GOT3 (cell line): ENCODE data around the gene OR10H2.
"Not testable (repeated sequence)": the region's sequence is repeated elsewhere in the genome, so short reads cannot be mapped to it uniquely, and the experiment has no call there.

Source experiments
- DNase-seq: peaks from one replicate; lab custom pipeline; 2025; ENCODE audit warnings: mixed read lengths; lab: John Stamatoyannopoulos, UW

OR10H2 gene, protein sequence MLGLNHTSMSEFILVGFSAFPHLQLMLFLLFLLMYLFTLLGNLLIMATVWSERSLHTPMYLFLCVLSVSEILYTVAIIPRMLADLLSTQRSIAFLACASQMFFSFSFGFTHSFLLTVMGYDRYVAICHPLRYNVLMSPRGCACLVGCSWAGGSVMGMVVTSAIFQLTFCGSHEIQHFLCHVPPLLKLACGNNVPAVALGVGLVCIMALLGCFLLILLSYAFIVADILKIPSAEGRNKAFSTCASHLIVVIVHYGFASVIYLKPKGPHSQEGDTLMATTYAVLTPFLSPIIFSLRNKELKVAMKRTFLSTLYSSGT

GRCh38 chr19:15727724-15728123 lies at the start of gene OR10H2:
Gene OR10H2, plus strand, starts transcription at chr19:15728024. Its CDS starts 20 bp downstream, at chr19:15728044.
- DNase-seq = no peak

DNA sequence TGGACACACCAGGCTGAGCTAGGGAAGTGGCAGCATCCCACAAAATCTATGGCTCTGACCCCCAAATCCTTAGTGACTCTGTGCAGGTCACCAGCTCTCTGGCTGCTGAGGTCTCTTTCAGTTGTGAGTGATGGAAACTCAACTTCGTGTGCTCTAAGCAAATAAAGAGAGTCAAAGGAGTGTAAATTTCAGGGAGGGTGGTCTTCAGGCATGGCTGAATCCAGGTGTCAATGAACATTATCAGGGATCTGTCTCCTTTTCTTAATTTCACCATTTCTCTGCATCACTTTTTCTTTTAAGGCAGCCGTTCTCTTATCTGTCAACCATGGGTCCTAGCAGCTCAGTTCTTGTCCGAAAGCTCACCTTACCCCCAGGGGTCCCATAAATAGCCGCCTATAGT lies 48.7 kb upstream of the OR10H2 start:
- no peak for DNase-seq

GRCh38 chr19:15679865-15680264 lies 48.0 kb upstream of the OR10H2 start:
- DNase-seq = not testable (repeated sequence)

DNA sequence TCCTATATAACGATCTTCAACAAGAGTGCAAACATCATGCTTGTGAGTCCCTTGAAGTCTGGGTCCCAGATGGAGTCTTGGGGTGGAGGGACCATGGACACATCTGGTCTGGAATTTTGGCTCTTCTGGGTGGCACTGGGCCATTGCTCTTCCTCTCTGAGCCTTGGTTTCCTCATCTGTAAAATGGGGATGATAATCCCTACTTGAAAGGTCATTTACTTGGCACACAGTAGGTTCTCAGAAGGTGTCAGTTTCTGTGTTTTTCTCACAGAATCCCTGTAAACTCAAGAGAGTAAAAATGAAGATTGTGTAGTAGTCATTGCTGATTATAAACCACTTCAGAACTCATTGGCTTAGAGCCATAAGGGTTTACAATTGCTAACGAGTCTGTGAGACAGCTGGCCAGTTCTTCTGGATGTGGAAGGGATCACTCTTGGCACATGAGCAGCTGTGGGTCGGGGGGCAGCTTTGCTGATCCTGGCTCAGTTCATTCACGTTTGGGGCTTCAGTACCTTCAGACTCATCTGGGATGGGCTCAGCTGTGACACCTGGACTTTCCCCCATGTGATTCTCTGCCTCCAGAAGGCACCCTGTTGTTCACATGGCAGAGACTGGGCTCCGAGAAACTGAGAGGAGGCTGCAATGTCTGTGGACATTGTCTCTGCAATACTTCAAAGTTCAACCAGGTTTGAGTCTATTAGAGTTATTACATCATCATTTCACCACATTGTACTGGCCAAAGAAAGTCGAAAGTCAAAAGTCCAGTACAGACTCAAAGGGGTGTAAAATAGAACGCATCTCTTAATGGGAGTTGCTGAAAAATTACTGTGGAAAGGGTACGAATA lies 47.1 kb upstream of the OR10H2 start:
- DNase-seq = no peak

DNA sequence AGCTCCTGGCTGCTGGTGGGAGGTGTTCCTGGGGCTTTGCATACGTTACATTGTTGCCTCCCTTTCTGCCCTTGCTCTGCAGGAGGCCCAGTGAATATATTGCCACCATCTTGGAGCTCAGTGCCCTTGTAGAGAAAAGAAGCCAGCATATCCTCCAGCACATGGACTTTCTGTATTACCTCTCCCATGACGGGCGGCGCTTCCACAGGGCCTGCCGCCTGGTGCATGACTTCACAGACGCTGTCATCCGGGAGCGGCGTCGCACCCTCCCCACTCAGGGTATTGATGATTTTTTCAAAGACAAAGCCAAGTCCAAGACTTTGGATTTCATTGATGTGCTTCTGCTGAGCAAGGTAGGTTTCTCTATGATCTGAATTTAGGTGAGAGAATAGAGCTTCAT lies 44.4 kb upstream of the OR10H2 start:
- no peak for DNase-seq

DNA sequence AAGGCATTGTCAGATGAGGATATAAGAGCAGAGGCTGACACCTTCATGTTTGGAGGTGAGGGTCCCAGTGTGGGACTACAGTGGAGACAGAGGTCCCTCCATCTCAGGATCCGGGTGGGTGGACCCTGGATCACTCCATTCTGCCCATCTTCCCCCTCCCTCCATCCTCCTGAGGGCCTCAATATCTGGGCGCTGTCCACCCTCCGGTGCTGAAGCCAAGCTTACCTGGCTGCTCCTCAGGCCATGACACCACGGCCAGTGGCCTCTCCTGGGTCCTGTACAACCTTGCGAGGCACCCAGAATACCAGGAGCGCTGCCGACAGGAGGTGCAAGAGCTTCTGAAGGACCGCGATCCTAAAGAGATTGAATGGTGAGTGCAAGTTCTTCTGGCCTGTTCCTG lies 43.0 kb upstream of the OR10H2 start:
- no peak for DNase-seq

DNA sequence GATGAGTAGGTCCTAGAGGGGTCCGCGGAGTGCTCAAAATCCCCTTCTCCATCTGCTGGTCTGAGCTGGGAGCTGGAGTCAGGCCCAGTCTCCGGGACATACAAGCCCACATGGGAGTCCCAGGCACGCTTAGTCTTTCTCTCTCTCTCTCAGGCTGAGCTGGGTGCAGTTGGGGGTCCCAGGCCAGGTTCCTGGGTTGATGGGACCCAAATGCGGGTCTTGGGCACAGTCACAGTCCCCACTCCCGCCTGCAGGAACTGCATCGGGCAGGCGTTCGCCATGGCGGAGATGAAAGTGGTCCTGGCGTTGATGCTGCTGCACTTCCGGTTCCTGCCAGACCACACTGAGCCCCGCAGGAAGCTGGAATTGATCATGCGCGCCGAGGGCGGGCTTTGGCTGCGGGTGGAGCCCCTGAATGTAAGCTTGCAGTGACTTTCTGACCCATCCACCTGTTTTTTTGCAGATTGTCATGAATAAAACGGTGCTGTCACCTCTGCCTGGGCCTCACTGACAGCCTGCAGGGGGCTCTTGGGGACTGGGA lies 31.1 kb upstream of the OR10H2 start:
- no peak for DNase-seq

DNA sequence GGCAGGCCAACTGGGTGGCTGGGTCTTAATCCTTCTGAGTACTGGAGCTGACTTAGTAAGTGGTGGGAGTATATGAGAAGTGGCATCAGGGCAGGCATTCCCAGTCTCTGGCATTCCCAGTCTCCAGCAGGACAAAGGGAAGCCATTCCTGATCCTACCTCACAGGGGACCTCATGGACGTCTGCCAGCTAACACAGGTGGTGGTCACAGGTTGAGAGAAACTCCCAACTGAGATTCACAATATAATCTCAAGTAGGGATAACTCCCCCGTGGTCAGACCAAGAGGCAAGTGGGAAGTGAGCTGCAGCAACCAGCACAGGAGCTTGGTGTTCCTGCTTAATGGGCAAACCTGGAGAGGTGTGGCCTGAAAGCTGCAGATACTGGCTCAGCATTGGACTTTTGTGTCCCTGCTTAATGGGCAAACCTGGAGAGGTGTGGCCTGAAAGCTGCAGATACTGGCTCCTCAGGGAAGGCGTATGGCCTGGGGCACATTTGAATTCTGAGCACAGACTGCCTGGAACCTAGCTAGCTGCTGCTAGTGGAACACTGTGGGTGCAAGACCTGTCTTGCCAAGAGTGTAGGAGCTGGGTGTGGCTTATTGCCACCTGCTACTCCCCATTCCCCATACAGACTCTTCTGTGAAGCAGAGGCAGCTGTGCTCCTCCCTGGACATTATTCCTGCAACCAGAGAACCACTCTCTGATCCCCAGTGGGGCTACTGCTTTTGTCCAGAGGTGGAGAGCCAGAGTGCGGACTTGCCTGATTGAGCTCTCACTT lies 25.9 kb upstream of the OR10H2 start:
- DNase-seq = no peak

DNA sequence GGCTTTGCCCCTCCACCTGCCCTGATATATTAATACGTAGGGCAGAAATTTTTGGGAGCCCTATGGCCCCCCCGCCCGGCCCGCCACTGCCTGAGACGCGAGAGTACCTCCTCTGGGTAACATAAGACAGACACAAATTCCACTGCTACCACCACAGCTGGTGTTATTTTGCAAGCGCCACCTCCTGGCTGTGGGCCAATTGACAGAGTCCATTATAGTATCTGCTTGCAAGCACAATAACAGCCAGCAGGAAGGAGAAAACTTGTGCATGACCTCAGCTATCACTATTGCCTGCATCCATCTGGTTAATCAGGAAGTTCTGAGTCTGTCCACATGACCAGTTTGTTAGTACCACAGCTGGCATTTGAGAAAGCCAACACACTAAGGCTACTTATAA lies 25.3 kb upstream of the OR10H2 start:
- no peak for DNase-seq

GRCh38 chr19:15714638-15715037 lies 13.2 kb upstream of the OR10H2 start:
- no peak for DNase-seq

DNA sequence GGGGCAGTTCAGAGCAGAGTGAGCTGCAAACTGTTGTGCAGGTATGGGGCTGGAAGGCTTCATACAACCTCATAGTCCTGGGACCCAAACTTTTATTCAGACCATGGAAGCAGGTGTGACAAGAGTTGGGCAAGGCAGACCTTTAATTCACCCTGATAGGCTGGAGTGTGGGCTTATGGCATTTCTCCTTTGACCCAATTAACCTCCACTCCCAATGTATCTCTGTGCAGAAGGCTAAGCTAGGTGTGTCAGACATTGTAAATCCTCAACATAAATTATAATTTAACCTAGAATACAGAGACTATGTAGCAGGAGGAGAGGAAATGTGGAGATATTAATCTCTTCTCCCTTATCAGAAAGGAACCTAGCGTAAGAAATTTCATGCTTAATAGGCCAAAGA lies 12.2 kb upstream of the OR10H2 start:
- no peak for DNase-seq

DNA sequence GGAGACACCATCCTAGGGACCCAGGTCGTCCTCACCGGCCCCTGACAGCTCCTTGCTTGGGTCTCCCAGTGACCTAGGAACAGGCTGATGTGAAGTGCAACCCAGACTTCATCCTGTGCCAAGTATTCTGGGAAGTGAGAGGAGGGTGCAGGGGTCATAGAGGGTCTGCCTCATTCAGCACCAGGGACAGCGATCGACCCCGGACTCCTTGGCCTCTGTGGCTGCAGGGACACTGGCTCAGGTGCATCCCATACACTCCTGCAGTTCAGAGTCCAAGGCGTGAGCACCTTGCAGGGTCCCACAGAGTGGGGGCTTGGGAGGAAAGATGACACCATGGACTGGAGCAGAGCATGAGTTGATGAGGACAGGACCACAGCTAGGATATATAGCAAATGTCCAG lies 10.0 kb upstream of the OR10H2 start:
- no peak for DNase-seq

DNA sequence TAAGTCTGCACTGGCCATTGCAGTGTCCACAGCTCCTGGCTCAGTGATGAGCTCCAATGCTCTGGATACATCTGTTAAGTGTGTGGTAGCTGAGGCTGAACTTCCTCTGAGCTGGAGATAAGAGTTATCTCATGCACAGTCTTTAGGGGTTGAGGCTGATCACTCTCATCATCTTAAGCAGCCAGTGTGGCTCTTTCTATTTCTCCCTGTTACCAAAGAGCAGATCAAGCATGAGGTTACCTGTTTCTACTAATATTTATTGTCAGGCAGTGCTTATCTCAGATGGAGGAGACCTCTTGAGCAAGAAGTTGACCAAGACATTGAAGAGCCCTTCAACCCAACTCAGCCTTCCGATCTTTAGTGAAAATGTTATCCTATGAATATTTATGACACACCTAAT lies 6.6 kb upstream of the OR10H2 start:
- no peak for DNase-seq

- no peak for DNase-seq
These were observed 4.9 kb upstream of the OR10H2 start for GRCh38 chr19:15722956-15723355.

DNA sequence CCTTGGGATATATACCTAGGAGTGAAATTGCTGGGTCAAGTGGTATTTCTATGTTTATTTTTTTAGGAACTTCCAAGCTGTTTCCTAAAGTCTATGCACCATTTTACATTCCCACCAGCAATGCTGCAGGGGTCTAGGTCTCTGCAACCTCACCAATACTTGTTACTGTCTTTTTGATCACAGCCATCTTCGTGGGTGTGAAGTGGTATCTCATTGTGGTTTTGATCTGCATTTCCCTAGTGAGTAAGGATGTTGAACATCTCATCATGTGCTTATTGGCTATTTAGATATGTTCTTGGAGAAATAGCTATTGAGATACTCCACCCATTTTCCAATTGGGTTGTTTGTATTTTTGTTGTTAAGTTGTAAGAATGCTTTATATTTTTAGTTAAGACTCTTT lies 2.7 kb downstream of the OR10H2 start:
- DNase-seq = no peak

DNA sequence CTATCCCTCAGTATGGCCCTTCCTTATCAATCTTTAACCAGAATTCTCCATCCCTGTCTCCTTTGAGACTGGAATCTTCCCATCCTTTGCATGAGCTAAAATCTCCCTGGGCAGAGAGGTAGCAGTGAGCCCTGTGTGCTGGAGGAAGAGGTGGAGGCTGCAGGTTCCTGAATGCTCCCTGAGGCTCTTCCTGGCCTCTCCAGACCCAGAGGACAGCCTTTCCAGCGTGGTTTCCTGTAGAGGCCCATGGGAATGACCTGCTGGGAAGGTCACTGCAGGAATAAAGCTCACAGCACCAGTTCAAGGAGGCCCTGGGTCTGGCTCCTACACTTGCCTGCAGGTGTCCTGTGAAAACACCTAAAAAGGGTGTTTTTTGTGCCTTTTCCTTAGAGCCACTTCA lies 4.6 kb downstream of the OR10H2 start:
- DNase-seq = no peak

DNA sequence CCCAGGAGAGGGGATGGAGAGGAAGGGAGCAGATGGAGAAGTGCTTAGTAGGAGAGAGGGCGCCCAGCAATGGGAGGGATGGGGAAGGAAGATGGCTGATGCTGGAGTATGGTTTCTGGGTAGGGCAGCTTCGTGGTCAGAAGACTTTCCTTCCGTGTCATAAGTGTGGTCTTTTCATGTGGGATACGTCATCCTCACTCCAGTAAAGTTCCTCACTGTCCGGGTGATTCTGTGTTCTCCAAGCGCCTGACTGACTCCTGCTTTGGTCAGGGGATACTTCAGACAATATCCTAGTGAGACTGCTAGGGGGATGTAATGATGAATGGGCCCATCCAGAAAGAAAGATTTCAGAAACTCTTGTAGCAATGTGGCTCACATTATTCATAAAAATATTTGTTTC lies 6.1 kb downstream of the OR10H2 start:
- no peak for DNase-seq

DNA sequence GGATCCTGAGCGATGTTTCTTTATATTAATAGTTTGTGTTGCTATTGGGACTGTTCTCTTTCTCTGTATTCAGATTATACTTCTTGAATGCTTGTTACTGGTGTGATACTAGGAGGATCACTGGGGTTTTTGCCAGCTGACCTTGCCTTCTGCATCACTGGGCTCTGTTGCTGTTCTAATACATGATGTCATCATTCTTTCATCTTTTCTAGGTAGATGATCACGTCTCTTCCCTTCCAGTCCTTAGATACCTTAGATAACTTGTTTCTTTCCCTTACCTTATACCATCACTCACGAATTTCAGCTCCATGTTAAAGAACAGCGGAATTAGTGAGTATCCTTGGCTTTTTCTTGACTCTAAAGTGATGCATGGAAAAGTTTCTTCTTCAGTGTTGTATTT lies 9.9 kb downstream of the OR10H2 start, which contains the start of gene OR10H3:
Gene OR10H3 (plus strand): TSS at position 264 of the 400 bp plus-strand sequence. CDS start 3,408 bp downstream, outside the sequence.
- no peak for DNase-seq

DNA sequence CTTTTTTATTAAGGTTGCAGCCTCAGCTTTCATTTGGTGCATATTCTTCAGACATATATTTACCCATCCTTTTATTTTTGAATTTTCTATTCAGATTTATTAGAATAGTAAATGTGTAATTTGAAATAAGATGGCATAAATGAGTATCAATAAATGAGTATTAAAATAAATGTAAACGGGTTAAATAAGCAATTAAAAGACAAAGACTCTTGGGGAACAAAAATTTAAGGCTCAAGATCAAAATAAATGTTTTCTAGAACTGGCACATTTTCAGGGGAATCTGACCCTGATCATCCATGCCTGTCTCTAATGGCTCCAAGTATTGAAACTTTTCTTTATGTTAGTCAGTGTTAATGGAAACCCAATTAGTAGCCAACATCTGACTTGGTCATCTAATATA lies 13.0 kb downstream of the OR10H2 start:
- DNase-seq = no peak

DNA sequence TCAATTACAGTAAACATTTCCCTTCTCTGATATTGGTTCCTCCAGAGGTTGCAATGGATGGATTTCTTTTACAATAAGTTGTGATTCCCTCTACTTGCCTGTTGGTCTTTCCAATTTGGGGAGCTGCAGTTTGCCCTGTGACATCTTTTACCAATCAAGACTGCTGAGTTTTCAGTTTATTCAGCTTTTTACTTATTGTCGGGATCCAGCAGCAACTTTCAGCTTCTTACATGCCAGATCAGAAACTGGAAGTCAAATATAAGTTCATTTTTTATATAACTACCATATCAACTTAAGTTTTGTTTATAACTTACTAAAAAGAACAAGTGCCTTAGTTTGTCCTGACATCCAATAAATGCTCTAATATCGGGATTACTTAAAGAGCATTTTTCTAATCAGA lies 20.4 kb downstream of the OR10H2 start:
- DNase-seq = no peak

- no peak for DNase-seq
These were observed 30.6 kb downstream of the OR10H2 start for GRCh38 chr19:15758379-15758778.

GRCh38 chr19:15759962-15760565 lies 32.2 kb downstream of the OR10H2 start:
- DNase-seq = no peak
